Activated CD8-positive, alpha-beta memory T cell treated with anti-CD3 and anti-CD28 coated beads for 24 hours (primary cell): Measurements from ENCODE around the gene CXXC1.
"Not testable (repeated sequence)": the region's sequence is repeated elsewhere in the genome, so short reads cannot be mapped to it uniquely, and the experiment has no call there.

ENCODE experiments used
- DNase-seq: peaks from one replicate; pipeline ENCODE4 v3.0.0-alpha.2; 2020

CXXC1 gene

DNA sequence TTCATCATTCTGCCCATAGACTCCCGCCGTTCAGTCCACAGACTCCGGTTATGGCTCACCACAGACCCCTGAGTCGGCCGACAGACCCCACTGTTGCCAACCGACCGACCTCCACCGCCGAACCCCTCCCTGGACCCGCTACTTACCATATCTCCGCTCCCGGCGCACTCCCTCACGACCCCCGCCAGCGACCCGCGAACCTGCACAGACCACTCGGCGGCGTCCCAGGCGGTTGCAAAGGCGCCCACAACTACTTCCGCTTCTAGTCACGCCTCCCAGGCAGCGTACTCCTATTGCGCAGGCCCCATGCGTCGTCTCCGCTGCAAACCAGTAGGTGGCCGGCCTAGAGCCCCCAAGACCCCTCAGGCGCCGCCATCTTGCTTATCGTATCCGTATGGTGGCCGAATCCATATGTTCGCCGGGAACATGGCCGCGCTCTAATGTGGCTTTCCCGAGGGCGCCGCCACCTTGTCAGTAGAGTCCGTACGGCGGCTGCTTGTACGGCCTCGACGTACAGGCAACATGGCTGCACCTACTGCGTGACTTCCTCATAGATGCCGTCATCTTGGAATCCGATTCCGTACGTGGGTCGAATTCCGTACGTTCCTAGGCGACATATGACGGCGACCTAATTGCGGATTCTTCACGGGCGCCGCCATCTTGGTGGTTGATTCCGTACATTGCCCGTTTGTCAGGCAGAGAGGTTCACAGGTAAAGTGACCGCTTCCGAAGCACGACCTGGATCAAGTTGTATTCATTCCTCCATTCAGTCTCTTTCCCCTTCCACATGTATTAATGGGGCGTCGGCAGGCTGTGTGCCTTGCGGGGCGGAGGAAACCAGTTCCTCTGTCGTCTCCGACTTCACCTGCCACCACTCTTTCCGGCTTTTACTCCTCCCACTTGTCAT, at the start of gene CXXC1:
TSS of gene CXXC1 (minus strand) at position 252 of the 907 bp plus-strand sequence. CDS start at position 149, 103 bp downstream.
- peak; percentile 97 for DNase-seq

GRCh38 chr18:50334546-50335152, 47.2 kb upstream of the CXXC1 start:
- DNase-seq = no peak

GRCh38 chr18:50331691-50332090, 44.2 kb upstream of the CXXC1 start:
- no peak for DNase-seq

DNA sequence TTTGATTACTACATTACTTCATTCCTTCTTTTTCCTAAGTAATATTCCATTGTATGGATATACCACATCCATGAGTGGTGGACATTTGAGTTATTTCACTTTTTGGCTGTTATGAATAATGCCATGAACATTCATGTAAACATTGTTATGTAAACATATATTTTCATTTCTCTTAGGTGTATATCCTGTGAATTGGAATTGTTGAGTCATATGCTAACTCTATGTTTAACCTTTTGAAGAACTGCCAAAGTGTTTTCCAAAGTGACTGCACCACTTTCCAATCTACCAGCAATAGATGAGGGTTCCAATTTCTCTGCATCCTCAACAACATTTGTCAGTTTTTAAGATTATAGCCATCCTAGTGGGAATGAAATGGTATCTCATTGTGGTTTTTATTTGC, 42.7 kb upstream of the CXXC1 start:
- no peak for DNase-seq

- no peak for DNase-seq
Measured at GRCh38 chr18:50327983-50328382, 40.5 kb upstream of the CXXC1 start.

- DNase-seq = no peak
Measured at GRCh38 chr18:50320719-50321118, 33.2 kb upstream of the CXXC1 start.

GRCh38 chr18:50315100-50315871, 27.8 kb upstream of the CXXC1 start:
- no peak for DNase-seq

GRCh38 chr18:50313873-50314460, 26.5 kb upstream of the CXXC1 start:
- no peak for DNase-seq

- no peak for DNase-seq
Measured at GRCh38 chr18:50313031-50313607, 25.6 kb upstream of the CXXC1 start.

GRCh38 chr18:50312296-50313030, 25.0 kb upstream of the CXXC1 start:
- DNase-seq = no peak

- no peak for DNase-seq
Measured at GRCh38 chr18:50311650-50312049, 24.2 kb upstream of the CXXC1 start.

DNA sequence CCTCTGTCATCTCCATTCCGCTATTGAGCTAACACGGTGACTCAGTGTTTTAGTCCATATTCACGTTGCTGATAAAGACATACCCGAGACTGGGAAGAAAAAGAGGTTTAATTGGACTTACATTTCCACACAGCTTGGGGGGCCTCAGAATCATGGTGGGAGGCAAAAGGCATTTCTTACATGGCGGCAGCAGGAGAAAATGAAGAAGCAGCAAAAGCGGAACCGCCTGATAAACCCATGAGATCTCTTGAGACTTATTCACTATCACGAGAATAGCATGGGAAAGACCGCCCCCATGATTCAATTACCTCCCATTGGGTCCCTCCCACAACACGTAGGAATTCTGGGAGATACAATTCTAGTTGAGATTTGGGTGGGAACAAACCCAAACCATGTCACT, 22.6 kb upstream of the CXXC1 start:
- DNase-seq = no peak

- DNase-seq = not testable (repeated sequence)
Measured at GRCh38 chr18:50308851-50309250, 21.4 kb upstream of the CXXC1 start.

DNA sequence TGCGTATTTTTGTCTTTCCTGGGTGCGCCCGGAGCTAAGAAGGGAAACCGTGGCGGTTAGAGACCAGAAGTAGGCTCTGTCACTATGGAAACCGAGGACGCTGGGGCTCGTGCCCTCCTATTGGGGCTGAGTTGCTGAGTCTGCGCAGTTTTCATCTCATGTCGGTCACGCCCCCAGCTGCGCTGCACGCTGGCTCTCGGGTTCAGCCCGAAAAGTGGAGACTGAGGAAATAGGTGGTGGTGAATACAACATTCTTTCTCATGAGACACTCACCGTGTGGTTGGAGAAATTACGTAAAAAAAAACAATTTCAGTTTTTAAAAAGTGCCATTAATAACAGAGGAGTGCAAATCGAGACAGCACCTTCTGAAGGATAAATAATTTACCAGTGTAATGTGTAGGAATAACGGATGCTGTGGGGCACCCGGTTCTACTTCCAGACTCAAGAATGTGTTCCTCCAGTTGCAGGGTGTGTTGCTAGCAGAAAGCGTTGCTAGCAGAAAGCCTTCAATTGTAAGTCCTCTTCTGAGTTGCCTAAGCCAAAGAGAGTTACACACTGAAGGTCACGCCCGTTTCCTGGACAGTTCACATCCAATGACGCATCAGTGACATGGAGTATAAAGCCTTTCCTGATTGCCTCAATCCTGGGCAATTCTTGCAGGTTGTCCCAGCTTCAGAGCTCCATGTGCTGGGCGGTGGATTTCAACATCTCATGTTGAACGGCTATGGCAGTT, 20.4 kb upstream of the CXXC1 start:
- peak; percentile 90 for DNase-seq

DNA sequence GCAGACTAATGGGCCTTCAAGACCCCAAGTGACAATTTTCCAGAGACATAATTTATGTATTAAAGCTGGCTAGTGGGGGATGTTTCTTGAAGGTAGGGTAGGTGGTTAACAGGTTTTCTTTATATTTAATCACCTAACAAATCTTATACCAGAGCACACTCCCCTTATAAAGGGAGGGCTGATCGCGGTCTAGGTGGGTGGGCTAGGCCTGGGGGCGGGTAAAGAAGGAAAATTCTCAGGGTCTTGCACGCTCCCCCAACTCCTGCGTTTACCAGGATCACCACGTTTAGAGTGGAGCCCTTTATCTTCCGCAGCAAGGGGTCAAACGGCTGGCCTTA, 19.9 kb upstream of the CXXC1 start:
- no peak for DNase-seq

GRCh38 chr18:50306944-50307343, 19.5 kb upstream of the CXXC1 start:
- no peak for DNase-seq

DNA sequence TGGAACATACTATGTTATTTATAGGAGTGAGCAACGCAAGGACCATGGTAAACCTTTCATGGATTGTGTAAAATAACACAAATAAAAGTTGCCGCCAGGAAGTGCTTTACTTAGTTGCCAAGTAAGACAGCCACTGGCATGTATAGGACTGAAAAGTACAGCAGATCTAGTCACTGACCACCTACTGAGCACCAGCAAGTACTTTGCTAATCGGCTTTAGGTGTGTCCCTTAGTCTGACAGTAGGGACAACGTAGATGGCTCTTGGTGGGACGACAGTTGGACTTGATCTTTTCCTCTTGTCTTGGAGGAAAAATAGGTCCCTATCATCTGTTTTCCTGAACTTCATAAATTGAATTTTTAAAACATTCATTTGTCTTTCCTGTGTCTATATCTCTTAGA, 13.6 kb upstream of the CXXC1 start:
- DNase-seq = no peak

- no peak for DNase-seq
Measured at GRCh38 chr18:50299626-50300388, 12.3 kb upstream of the CXXC1 start.

GRCh38 chr18:50298443-50299284, 11.2 kb upstream of the CXXC1 start:
- DNase-seq = no peak
